NCI-H345 treated with DMSO at 0.1 percent for 48 hours (cell line): ENCODE results near the gene ITIH4.

Source experiments
- DNase-seq: peaks from one replicate; lab custom pipeline; 2025; ENCODE audit not compliant: unreplicated experiment; lab: John Stamatoyannopoulos, UW

ITIH4 gene

GRCh38 chr3:52834871-52835501, 4.5 kb upstream of the ITIH4 start, which contains the start of gene MUSTN1:
TSS of gene MUSTN1 (minus strand) at chr3:52835019. CDS start at chr3:52834948, 71 bp downstream.
- DNase-seq, result no peak

GRCh38 chr3:52833202-52833601, 2.7 kb upstream of the ITIH4 start:
- no peak for DNase-seq

DNA sequence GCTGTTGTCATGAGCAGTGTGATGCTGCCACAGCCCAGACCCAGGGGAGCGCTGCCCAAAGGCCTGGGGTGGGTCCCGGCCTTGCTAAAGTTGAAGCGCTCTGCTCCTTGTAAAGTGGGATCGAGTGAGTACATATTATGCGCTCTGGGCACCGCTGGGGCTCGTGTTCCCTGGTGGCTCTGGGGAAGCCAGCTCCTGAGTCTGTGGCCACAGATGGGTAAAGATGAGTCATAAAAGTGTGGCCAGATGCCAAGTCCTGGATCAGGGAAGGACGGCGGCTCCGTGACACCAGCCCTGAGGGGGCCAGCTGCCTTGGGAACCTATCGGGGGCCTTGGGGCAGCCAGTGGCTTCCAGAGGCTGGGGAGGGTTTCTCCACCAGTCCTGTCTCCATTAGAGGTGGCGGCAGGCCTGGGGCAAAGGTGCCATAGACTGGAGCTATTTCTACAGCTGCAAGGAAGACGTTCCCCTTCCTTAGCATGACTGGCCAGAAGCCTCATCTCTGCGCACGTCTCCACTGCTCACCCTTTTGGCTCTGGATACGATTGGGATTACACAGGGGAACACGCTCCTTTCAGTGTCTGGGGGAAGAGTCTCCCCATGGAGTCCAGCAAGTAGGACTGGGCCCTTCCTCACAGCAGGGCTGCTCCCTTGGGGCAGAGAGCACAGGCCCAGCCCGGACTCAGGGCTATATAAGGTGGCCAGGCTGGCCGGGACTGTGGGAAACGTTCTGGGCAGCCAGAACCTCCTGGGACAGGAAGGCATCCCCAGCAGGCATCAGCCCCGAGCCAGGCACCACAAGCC, 1.2 kb upstream of the ITIH4 start:
- no peak for DNase-seq

GRCh38 chr3:52829906-52830463, 487 bp downstream of the ITIH4 start:
- no peak for DNase-seq

DNA sequence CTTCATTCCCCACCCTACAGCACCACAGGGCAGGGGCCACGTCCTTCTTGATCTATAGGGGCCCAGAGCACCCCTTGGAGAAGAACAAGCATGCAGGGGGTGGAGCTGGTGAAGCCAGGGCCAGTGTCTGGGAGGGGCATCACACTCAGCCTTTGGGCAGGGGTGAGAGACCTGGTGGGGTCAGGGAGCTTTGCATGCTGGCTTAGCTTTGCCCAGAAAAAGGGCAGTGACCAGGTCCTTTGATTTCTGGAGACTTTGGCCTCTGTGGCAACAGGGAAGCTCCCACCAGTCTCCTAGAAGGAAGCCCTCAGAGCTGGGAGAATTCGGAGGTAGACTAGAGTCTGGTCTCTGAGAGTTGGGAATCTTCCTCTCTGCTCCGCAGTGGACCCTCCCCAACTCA, 990 bp downstream of the ITIH4 start:
- DNase-seq, result no peak

- no peak for DNase-seq
Observed at GRCh38 chr3:52827866-52828376, 2.6 kb downstream of the ITIH4 start.

DNA sequence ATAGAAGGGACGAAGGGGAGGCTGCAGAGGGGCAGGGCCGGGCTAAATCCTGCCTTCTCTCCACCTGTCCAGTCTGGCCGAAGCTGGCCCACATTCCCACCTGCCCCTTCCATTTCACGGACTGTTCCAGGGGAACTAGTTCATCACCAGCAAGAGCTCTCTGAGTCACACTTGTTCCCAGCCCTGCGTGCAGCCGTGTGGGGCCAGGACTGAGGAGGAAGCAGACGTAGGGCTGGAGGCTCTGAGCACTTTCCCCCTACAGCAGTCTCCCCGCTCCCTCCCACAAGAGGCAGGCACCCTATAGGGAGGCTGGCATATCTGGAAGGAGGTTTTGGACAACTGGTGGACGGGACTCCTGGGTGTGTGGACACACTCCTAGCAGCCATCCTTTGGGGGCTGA, 3.0 kb downstream of the ITIH4 start:
- DNase-seq, result no peak

DNA sequence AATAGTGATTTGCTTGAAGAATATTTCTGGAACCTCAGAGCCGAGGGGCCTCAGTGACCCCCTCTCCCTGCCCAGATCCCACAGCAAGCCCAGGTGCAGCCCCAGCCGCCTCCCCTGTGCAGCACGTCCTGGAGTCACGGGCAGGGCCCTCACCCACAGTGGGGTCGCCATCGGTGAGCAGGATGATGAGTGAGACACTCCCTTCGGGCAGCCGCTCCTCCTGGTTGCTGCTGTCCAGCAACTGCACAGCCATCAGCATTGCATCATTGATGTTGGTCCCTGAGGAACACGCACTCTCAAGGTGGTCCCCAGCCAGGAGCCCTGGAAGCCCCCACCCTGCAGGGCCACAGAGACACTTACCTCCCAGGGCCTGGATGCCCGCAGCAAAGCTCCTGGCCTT, 6.4 kb downstream of the ITIH4 start:
- no peak for DNase-seq

DNA sequence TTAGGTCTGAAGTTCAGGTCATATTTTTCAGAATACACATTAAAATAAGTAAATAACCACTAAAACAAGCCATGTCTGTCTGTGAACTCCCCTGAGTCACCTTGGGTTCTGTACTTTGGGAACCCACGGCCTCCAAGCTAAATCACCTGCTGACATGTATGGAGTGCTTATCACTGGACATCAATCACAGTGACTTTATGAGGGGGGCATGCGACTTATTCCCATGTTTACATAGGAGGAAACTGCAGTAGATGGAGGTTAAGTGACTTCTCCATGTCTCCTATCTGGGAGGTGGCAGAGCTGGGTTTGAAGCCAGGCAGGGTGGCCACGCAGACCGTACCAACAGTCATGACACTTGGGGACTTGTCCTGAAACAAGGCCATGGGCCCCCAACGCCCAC, 8.1 kb downstream of the ITIH4 start:
- DNase-seq, result no peak

DNA sequence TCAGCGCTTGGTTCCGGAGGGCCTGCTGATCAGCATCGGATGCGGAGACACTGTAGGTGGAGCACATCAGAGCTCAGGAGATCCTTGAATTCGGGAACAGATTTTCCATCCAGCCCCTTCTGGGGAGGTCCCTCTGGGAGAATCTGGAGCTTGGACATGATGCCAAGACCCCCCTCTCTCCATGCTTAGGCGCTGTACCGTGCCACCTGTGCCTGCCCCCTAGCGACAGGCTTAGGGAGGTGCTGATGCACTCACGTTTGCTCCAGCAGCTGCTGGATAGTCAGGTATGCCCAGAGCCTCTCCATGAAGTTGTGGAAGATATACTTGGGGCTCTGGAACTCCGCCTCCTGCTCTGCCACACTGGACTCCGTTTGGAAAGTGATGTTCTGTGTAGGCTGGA, 9.7 kb downstream of the ITIH4 start:
- DNase-seq, result no peak

GRCh38 chr3:52819936-52820335, 10.5 kb downstream of the ITIH4 start:
- DNase-seq, result no peak

DNA sequence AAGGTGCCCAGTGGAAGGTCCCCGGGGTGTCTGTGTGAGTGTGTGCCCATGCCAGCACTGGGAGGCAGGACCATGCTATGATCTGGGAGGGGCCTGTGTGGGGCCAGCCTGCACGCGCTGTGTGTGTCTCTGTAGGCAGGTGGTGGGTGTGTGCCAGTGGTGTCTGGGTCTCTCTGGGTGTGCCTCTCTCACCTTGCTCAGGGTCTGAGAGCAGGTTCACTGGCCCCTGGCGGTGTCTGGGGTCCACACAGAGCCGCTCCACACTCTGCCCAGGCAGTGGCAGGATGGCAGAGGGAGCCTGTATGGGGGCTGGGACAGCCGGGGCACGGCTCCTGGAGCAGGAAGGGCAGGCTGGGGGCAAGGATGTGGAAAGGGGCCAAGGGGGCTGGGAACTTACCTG, 12.6 kb downstream of the ITIH4 start:
- no peak for DNase-seq

DNA sequence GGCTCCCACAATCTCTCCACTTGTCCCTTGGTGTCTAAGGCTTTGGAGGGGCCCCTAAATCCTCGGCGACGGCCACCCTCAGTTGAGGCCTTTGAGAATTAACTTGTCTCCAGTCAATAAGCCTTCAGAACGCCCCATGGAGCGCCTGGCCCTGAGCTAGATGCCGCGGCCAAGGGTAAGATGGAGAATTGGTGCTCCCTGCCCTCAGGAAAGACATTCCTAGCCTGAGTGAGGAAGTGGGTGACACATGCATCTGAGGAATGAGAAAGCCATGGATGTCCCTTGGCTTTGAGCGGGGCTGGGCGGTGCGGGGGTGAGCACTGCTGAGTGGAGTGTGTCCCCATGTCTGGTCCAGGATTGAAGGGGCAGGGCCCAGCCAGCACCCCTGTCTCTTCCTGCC, 13.3 kb downstream of the ITIH4 start:
- DNase-seq, result no peak

GRCh38 chr3:52816654-52817053, 13.8 kb downstream of the ITIH4 start:
- no peak for DNase-seq

DNA sequence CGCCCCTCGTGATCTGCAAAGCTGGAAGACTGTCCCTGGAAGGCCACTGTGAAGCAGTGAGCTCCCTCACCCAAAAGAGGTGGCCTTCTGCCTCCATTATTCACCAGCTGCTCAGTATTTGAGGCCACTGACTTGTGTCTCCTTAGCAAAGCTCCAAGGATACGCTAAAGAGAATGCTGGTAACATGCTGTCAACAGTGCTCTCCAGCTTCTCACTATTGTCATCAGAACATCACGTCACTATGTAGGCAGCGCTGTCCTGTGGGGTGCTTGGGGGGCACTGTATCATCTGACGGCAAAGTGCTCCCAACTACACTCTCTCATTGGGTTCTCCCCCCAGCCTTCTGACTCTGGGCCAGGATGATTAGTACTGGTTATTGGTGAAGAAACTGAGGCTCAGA, 14.3 kb downstream of the ITIH4 start:
- no peak for DNase-seq

- no peak for DNase-seq
Observed at GRCh38 chr3:52813810-52814209, 16.7 kb downstream of the ITIH4 start.

DNA sequence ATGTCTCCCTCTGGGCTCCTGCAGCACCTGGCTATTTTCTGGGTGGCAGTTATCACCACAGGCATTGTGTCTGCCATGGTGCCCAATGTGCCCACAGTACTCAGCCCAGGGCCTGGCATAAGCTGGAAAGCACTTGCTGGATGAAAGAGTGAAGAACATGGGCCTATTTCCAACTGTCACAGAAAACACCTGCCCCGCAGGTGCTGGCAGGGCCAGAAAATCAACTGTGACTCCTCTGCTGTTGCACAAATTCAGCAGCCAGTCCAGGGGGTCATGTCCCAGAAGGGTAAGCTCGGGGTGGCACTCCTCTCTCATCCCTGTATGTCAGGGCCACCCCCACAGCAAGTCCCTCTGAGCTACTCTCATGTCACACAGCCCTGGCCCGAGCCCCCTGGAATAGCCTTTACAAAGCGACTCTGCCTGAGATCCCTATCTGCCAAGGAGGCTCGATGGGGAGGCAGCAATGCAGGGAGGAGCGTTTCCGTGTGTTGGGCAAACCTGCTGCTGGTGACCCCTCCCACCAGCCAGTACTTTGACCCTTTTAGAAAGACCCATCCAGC, 18.9 kb downstream of the ITIH4 start:
- no peak for DNase-seq

- DNase-seq, result no peak
Observed at GRCh38 chr3:52810923-52811322, 19.5 kb downstream of the ITIH4 start.

GRCh38 chr3:52809662-52810377, 20.7 kb downstream of the ITIH4 start:
- no peak for DNase-seq

DNA sequence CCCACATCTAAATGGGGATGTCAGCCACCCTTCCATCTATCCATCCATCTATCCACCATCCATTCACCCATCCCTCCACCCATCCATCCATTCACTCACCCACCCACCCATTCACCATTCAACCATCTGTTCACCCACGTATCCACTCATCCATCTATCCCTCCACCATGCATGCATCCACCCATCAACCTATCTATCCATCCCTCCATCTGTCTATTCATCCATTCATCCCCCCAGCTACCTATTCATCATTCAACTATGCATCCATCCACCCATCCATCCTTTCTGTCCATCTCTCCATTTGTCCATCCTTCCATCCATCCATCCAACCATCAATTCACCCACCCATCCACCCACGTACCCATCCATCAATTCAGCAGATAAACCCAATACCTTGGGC, 21.3 kb downstream of the ITIH4 start:
- no peak for DNase-seq
